Mesothelial cell of epicardium (in vitro differentiated cells): ENCODE results near the gene SHCBP1. TPM values are rescaled to one million over a fixed set of nuclear protein-coding genes. Genes with fewer than 3 reads are reported as not detected.

Source experiments
- DNase-seq, 2 experiments: peaks; one replicate each; pipeline ENCODE4 v3.0.0; 2021; ENCODE audit warnings: low spot score in 2 of 2; ENCODE audit not compliant: unreplicated experiment in 2 of 2
- H3K27ac Mint-ChIP-seq: 2 replicates; pipeline ENCODE4 v1.8.0; 2021; ENCODE audit warnings: mixed read lengths
- H3K27me3 Mint-ChIP-seq: 2 replicates; pipeline ENCODE4 v1.8.0; 2021; ENCODE audit warnings: low read depth, mixed read lengths
- H3K36me3 Mint-ChIP-seq: 2 replicates; pipeline ENCODE4 v1.8.0; 2021; ENCODE audit warnings: mixed read lengths
- H3K4me1 Mint-ChIP-seq: 2 replicates; pipeline ENCODE4 v1.8.0; 2021; ENCODE audit warnings: mixed read lengths
- H3K4me3 Mint-ChIP-seq: 2 replicates; pipeline ENCODE4 v1.8.0; 2021; ENCODE audit warnings: mild to moderate bottlenecking, moderate library complexity, mixed read lengths
- H3K9me3 Mint-ChIP-seq: 2 replicates; pipeline ENCODE4 v1.8.0; 2021; ENCODE audit warnings: mixed read lengths
- total RNA-seq: library from RNA; stranded (reverse); gene quantifications from 3 replicates; pipeline ENCODE4 v1.2.1, GENCODE V29; 2021
- TF ChIP-seq, protein P1 (sequence below): fragments of 200-600 bp; sonication (generic); IDR thresholded peaks from one replicate; pipeline ENCODE4 v1.5.0; 2021; ENCODE audit warnings: antibody characterized with exemption; ENCODE audit not compliant: unreplicated experiment

The SHCBP1 gene
- total RNA-seq = 5.1 to 7.5 TPM (median 7.0 TPM) in 3 replicates

DNA sequence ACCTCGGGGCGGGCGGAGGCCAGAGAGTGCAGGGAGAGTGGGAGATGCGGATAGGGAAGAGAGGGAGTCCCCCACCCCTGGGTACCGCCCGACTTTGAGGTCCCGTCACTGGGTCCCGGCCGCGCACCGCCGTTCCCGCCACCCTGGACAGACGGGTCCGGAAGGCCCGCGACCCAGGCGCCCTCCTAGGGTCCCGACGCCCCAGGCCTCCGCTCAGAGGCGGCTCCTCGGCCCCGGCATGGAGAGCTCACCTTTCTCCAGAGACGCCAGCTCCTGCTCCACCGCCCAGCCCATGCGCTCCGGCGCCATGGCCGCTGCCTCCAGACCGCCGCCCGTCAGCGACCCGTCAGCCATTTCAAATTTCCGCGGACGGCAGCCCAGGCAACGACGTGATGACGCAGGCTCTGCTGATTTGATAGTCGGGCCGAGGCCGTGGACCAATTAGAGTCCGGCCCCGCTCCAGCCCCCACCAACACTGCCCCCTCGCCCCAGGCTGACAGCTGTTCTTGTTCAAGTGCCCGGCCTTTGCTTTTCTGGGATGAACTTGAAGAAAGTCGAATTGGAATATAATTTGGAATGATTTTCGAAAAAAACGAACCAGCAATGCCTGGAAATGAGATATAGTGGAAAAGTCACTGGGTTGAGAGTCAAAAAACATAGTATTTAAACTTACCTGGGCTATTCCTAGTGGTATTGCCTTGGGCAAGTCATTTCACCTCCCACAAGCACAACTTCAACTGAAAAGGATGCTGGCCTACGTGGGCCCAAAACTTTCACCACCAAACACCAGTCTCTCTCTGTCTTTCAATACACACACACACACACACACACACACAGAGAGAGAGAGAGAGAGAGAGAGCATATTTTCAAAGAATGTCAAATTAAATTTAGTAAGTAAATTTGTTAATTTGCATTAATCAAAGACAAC, at the start of gene SHCBP1:
SHCBP1 (minus strand) TSS at position 374 of the 928 bp plus-strand sequence; CDS start at position 354, 20 bp downstream.
- TF ChIP-seq, protein P1, sequence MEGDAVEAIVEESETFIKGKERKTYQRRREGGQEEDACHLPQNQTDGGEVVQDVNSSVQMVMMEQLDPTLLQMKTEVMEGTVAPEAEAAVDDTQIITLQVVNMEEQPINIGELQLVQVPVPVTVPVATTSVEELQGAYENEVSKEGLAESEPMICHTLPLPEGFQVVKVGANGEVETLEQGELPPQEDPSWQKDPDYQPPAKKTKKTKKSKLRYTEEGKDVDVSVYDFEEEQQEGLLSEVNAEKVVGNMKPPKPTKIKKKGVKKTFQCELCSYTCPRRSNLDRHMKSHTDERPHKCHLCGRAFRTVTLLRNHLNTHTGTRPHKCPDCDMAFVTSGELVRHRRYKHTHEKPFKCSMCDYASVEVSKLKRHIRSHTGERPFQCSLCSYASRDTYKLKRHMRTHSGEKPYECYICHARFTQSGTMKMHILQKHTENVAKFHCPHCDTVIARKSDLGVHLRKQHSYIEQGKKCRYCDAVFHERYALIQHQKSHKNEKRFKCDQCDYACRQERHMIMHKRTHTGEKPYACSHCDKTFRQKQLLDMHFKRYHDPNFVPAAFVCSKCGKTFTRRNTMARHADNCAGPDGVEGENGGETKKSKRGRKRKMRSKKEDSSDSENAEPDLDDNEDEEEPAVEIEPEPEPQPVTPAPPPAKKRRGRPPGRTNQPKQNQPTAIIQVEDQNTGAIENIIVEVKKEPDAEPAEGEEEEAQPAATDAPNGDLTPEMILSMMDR = no peak
- Mint-ChIP-seq H3K27ac (peak within 1 kb of the TSS; percentile 47), H3K4me3 (peak within 1 kb of the TSS; percentile 88), H3K27me3 (no peaks in the 10 kb centered on the region), H3K36me3 (no peaks in the 10 kb centered on the region), H3K9me3 (no peaks in the 10 kb centered on the region), H3K4me1 (peaks cover 7% of the 10 kb centered on the region)
- peak; percentile 69 to 83 for DNase-seq

GRCh38 chr16:46662123-46662522, 40.9 kb upstream of the SHCBP1 start:
- Mint-ChIP-seq H3K27ac (no peak overlapping the region), H3K4me3 (no peak overlapping the region), H3K9me3 (no peaks in the 10 kb centered on the region), H3K27me3 (no peaks in the 10 kb centered on the region), H3K36me3 (peaks cover 44% of the 10 kb centered on the region), H3K4me1 (no peaks in the 10 kb centered on the region)
- DNase-seq = no peak
- TF ChIP-seq, protein P1 = no peak

DNA sequence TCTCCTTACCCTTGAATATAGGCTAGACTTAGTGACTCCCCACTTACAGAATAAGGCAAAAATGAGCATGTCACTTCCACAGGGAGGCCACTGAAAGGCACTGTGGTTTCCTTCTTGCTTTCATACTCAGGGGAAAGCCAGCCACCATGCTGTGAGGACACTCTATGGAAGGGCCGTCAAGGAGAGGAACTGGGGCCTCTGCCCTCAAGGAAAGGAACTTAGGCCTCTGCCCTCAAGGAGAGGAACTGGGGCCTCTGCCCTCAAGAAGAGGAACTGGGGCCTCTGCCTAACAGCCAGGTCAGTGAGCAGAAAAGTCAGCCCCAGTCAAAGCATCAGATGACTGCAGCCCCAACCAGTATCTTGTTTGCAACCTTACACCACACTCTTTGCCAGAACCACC, 37.7 kb upstream of the SHCBP1 start:
- peaks cover 33% of the 10 kb centered on the region for H3K36me3 Mint-ChIP-seq
- no peaks in the 10 kb centered on the region for H3K27me3 Mint-ChIP-seq
- no peak for DNase-seq
- H3K4me1 Mint-ChIP-seq = no peaks in the 10 kb centered on the region
- H3K9me3 Mint-ChIP-seq = no peaks in the 10 kb centered on the region
- TF ChIP-seq, protein P1 = no peak
- no peak overlapping the region for H3K27ac Mint-ChIP-seq
- no peak overlapping the region for H3K4me3 Mint-ChIP-seq

- Mint-ChIP-seq H3K27me3 (no peaks in the 10 kb centered on the region), H3K4me1 (no peaks in the 10 kb centered on the region), H3K27ac (no peak overlapping the region), H3K36me3 (peaks cover 1% of the 10 kb centered on the region), H3K9me3 (peaks cover 3% of the 10 kb centered on the region), H3K4me3 (no peak overlapping the region)
- DNase-seq = no peak
- TF ChIP-seq, protein P1 = no peak
These were observed 30.1 kb upstream of the SHCBP1 start for GRCh38 chr16:46651305-46651704.

DNA sequence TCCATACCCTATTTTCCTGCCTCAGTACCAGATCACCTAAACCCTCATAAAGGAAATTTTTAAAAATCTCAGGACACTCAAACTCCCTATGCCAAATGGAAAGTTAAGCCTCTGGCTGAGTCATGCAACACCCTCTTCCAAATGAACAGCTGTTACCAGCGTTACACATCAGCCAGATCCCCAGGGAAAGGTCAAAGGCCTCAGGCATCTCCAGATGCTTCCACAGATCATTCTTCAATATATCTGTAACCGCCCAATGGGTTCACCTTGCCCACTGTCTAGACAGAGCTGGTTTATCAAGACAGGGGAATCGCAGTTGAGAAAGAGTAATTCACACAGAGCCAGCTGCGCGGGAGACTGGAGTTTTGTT, 29.1 kb upstream of the SHCBP1 start:
- DNase-seq = no peak
- no peak overlapping the region for H3K4me3 Mint-ChIP-seq
- TF ChIP-seq, protein P1 = no peak
- H3K27ac Mint-ChIP-seq = no peak overlapping the region
- H3K27me3 Mint-ChIP-seq = no peaks in the 10 kb centered on the region
- peaks cover 10% of the 10 kb centered on the region for H3K9me3 Mint-ChIP-seq
- no peaks in the 10 kb centered on the region for H3K36me3 Mint-ChIP-seq
- no peaks in the 10 kb centered on the region for H3K4me1 Mint-ChIP-seq
